Measurements from ENCODE around the gene CCDC88C.

GRCh38 chr14:91394105-91395081, 23.2 kb downstream of the CCDC88C start:
- TF ChIP-seq CTCF (IDR thresholded peaks at IDR 0.05) (no peak), EHF (CRISPR knock-in tag; IDR thresholded peaks at IDR 0.05) (no peak), POLR2A (IDR thresholded peaks at IDR 0.05; ENCODE audit: low read length) (no peak), EP300 (IDR thresholded peaks at IDR 0.05) (no peak), REST (IDR thresholded peaks at IDR 0.05) (no peak), MAZ (IDR thresholded peaks at IDR 0.05; ENCODE audit: borderline replicate concordance, low read depth, low read length) (no peak), CEBPB (IDR thresholded peaks at IDR 0.05) (no peak)

All from A549 (cell line).